NB4 (cell line): Measurements from ENCODE around the gene L3MBTL4.
"Not testable (repeated sequence)": the region's sequence is repeated elsewhere in the genome, so short reads cannot be mapped to it uniquely, and the experiment has no call there.

Experiments used
- DNase-seq: peaks from one replicate; pipeline ENCODE4 v3.0.0; 2010; ENCODE audit warnings: low read depth
- H3K4me3 ChIP-seq: one replicate; pipeline ENCODE4 v1.5.1; 2011; ENCODE audit warnings: mild to moderate bottlenecking, low read depth, low read length, moderate library complexity
- CTCF ChIP-seq: IDR thresholded peaks from one replicate; pipeline ENCODE4 v1.5.1; 2012; ENCODE audit warnings: low read depth, low read length
- MAX ChIP-seq: IDR thresholded peaks from 2 replicates; pipeline ENCODE4 v1.6.1; 2011; ENCODE audit warnings: low read depth, low read length
- MYC ChIP-seq: IDR thresholded peaks from 2 replicates; pipeline ENCODE4 v1.6.1; 2011; ENCODE audit warnings: low read depth, low read length
- POLR2A ChIP-seq: IDR thresholded peaks from 2 replicates; pipeline ENCODE4 v1.6.1; 2011; ENCODE audit warnings: mild to moderate bottlenecking; ENCODE audit not compliant: insufficient read length; ENCODE audit errors: extremely low read depth

The L3MBTL4 gene

GRCh38 chr18:6088432-6088831 is 326.3 kb downstream of the L3MBTL4 start:
- no peak overlapping the region for H3K4me3 ChIP-seq
- DNase-seq = no peak
- TF ChIP-seq CTCF (no peak), MAX (no peak), POLR2A (no peak), MYC (no peak)

DNA sequence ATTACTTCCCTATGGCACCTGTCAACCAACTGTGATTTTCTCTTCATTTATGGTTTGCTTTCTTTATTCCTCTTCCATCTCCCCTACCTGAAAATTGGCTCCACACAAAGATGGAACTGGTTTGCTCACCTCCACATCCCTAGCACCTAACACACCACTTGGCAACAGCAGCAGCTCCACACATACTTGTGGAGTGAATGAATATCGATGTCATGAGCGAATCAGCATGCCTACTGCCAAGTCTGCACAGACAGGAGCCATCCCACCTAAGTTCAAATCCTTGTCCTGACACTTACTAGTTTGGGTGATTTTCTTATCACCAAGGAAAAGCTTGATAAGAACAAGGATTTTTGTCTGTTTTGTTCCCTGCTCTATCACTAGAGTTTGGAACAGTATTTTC is 328.0 kb downstream of the L3MBTL4 start:
- no peak overlapping the region for H3K4me3 ChIP-seq
- TF ChIP-seq CTCF = no peak
- TF ChIP-seq MYC = no peak
- no peak for TF ChIP-seq MAX
- TF ChIP-seq POLR2A = no peak
- no peak for DNase-seq

GRCh38 chr18:6079406-6079805 is 335.3 kb downstream of the L3MBTL4 start:
- no peak overlapping the region for H3K4me3 ChIP-seq
- TF ChIP-seq MAX = no peak
- TF ChIP-seq MYC = no peak
- no peak for TF ChIP-seq POLR2A
- no peak for TF ChIP-seq CTCF
- no peak for DNase-seq

DNA sequence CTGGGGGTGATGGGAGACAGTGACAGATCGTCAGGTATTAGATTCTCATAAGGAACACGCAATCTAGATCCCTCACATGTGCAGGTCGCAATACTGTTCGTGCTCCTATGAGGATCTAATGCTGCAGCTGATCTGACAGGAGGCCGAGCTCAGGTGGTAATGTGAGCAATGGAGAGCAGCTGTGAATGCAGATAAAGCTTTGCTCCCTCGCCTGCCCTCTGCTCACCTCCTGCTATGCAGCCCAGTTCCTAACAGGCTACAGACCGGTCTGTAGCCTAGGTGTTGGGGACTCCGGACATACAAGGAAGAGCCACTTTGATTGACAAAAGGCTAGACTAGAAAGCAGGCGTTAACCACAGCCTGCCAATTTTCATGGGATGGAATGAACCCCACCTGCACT is 335.8 kb downstream of the L3MBTL4 start:
- TF ChIP-seq MAX = no peak
- TF ChIP-seq POLR2A = no peak
- TF ChIP-seq MYC = no peak
- no peak for TF ChIP-seq CTCF
- no peak overlapping the region for H3K4me3 ChIP-seq
- DNase-seq = no peak

DNA sequence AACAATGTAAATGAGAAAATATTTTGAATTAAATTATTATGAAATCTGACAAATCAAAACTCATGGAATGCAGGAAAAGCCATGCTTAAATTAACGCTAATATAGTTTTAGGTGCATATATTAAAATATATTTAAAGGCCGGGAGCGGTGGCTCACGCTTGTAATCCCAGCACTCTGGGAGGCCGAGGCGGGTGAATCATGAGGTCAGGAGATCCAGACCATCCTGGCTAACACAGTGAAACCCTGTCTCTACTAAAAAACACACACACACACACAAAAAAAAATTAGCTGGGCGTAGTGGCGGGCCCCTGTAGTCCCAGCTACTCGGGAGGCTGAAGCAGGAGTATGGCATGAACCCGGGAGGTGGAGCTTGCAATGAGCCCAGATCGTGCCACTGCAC is 342.3 kb downstream of the L3MBTL4 start:
- H3K4me3 ChIP-seq, DNase-seq: not testable (repeated sequence)

DNA sequence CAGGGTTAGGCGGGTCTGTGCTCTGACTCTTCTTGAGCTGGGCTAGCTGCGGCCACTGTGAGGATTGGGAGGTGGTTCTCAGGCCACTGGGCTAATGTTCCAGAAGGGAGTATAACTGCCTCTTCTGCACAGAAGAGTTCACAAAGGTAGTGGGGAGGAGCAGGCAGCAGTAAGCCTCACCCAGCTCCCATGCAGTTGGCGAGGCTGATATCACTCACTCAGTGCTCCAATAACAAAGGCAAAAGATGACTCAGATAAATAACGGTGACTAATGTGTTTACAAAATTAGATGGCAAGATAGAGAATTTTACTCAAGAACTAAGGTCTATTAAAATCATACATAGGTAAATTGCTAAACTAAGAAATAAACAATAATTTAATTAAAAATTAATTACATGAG is 345.2 kb downstream of the L3MBTL4 start:
- no peak overlapping the region for H3K4me3 ChIP-seq
- no peak for DNase-seq
- TF ChIP-seq MAX = no peak
- TF ChIP-seq CTCF = no peak
- no peak for TF ChIP-seq MYC
- TF ChIP-seq POLR2A = no peak
